ENCODE measurements around the gene PIK3C2A.
"Not testable (repeated sequence)": the region's sequence is repeated elsewhere in the genome, so short reads cannot be mapped to it uniquely, and the experiment has no call there.

- not testable (repeated sequence) for TF ChIP-seq JUND (IDR thresholded peaks at IDR 0.05); RXRA (IDR thresholded peaks at IDR 0.05); CTCF (IDR thresholded peaks at IDR 0.05; ENCODE audit: low read depth, low read length, missing input control); SP1 (IDR thresholded peaks at IDR 0.05); YY1 (IDR thresholded peaks at IDR 0.05); HNF4A (conservative IDR thresholded peaks at IDR 0.05); ZBTB33 (IDR thresholded peaks at IDR 0.05); REST (IDR thresholded peaks at IDR 0.05); TAF1 (conservative IDR thresholded peaks at IDR 0.05); ATF3 (IDR thresholded peaks at IDR 0.05)
Measured at GRCh38 chr11:17228186-17228925, 20.6 kb upstream of the PIK3C2A start.

All from liver (tissue), 3 donors.